ENCODE data around the gene BOK. TPM values are rescaled to one million over a fixed set of nuclear protein-coding genes. Genes with fewer than 3 reads are reported as not detected.

Gene BOK
- total and polyA plus RNA-seq, 9 of the 15 experiments (the other 6 are each of a cell fraction or from before 2014, with no cell fraction given), result 0.03 to 3.3 (median 2.0) TPM; not detected in 1

DNA sequence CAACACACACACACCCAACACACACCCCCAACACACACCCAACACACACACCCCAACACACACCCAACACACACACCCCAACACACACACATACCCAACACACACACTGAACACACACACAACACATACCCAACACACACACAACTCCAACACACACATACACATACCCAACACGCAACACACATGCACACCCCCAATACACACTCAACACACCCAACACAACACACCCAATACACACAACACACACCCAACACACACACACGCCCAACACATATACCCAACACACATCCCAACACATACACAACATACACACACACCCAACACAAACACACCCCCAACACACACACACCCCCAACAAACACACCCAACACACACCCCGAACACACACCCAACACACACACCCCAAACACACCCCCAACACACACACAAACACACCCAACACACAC is 42.0 kb upstream of the BOK start:
- no peaks in the 10 kb centered on the region; the same call in 1 of the 2 replicates for H3K9me3 ChIP-seq (replicated peaks; ENCODE audit: control insufficient read depth, insufficient read depth, low read depth, low read length)
- WGBS (ENCODE audit: insufficient coverage, low coverage, missing lambda C conversion rate), result no CpG with 5 or more reads among the region's 3 CpGs
- no peaks in the 10 kb centered on the region for H3K4me1 ChIP-seq (replicated peaks in 1 of 2; ENCODE audit: control insufficient read depth in 2 of 2, insufficient read depth in 2 of 2, low read length in 2 of 2)
- H3K9ac ChIP-seq (ENCODE audit: insufficient read depth in 1 of 2, low read depth in 2 of 2, low read length in 2 of 2), result no peak overlapping the region
- ChIA-PET POLR2A (no interaction called here), CTCF (ENCODE audit: low intra/inter-chr PET ratio) (no interaction called here)
- H3K79me2 ChIP-seq (ENCODE audit: control insufficient read depth, insufficient read depth, low read length), result no peaks in the 10 kb centered on the region
- H3K27ac ChIP-seq (ENCODE audit: extremely low read depth, low read depth, low read length), result no peak overlapping the region
- no peaks in the 10 kb centered on the region for H4K20me1 ChIP-seq (replicated peaks; ENCODE audit: control insufficient read depth, insufficient read depth, low read length)
- no peaks in the 10 kb centered on the region for H3K9me1 ChIP-seq (ENCODE audit: control insufficient read depth, insufficient read depth, low read length)
- ATAC-seq (no peak), FAIRE-seq (peak; percentile 64), DNase-seq (ENCODE audit: extremely low read depth in 1 of 4, low spot score in 3 of 4) (no peak)
- no peaks in the 10 kb centered on the region for H3K36me3 ChIP-seq (ENCODE audit: control insufficient read depth, insufficient read depth, low read length)
- no peaks in the 10 kb centered on the region for H3K27me3 ChIP-seq (ENCODE audit: control insufficient read depth in 2 of 2, insufficient read depth in 2 of 2, low read length in 2 of 2)
- intact Hi-C loops (cut with micrococcal nuclease) (no loop called here), in situ Hi-C loops (cut with MboI) (no loop called here)
- no peak overlapping the region for H2AFZ ChIP-seq (ENCODE audit: low read depth, low read length)
- BruUV-seq (replicated peaks), result no TSS peak
- no peak overlapping the region for H3K4me2 ChIP-seq (ENCODE audit: insufficient read depth, low read length)
- no peak overlapping the region for H3K4me3 ChIP-seq
- TF ChIP-seq CHCHD3 (CRISPR knock-in tag; IDR thresholded peaks at IDR 0.05) (no peak), RNF2 (IDR thresholded peaks at IDR 0.05) (no peak), NR4A1 (CRISPR knock-in tag; IDR thresholded peaks at IDR 0.05) (no peak), NR4A1 (tag; IDR thresholded peaks at IDR 0.05) (no peak), FIP1L1 (IDR thresholded peaks at IDR 0.05; ENCODE audit: low read depth, low read length, poor library complexity, severe bottlenecking) (no peak), BMI1 (IDR thresholded peaks at IDR 0.05; ENCODE audit: low read length) (no peak), XRCC4 (IDR thresholded peaks at IDR 0.05; ENCODE audit: extremely low read depth, insufficient read depth, insufficient read length) (no peak), ARHGAP35 (IDR thresholded peaks at IDR 0.05; ENCODE audit: partially characterized antibody) (no peak), LARP7 (IDR thresholded peaks at IDR 0.05) (no peak), ZFPM2 (CRISPR knock-in tag; IDR thresholded peaks at IDR 0.05) (no peak), PHF20 (IDR thresholded peaks at IDR 0.05; ENCODE audit: partially characterized antibody) (peak; percentile 82), SMARCB1 (IDR thresholded peaks at IDR 0.05; ENCODE audit: insufficient read length, low read depth) (no peak)
- TF ChIP-seq, protein P1, sequence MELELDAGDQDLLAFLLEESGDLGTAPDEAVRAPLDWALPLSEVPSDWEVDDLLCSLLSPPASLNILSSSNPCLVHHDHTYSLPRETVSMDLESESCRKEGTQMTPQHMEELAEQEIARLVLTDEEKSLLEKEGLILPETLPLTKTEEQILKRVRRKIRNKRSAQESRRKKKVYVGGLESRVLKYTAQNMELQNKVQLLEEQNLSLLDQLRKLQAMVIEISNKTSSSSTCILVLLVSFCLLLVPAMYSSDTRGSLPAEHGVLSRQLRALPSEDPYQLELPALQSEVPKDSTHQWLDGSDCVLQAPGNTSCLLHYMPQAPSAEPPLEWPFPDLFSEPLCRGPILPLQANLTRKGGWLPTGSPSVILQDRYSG (tag; conservative IDR thresholded peaks at IDR 0.05; ENCODE audit: low read depth), result no peak
- TF ChIP-seq, protein P2, sequence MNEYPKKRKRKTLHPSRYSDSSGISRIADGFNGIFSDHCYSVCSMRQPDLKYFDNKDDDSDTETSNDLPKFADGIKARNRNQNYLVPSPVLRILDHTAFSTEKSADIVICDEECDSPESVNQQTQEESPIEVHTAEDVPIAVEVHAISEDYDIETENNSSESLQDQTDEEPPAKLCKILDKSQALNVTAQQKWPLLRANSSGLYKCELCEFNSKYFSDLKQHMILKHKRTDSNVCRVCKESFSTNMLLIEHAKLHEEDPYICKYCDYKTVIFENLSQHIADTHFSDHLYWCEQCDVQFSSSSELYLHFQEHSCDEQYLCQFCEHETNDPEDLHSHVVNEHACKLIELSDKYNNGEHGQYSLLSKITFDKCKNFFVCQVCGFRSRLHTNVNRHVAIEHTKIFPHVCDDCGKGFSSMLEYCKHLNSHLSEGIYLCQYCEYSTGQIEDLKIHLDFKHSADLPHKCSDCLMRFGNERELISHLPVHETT (CRISPR knock-in tag; conservative IDR thresholded peaks at IDR 0.05 in 1 of 2, IDR thresholded peaks at IDR 0.05 in 1 of 2), result no peak
- TF ChIP-seq, protein P3, sequence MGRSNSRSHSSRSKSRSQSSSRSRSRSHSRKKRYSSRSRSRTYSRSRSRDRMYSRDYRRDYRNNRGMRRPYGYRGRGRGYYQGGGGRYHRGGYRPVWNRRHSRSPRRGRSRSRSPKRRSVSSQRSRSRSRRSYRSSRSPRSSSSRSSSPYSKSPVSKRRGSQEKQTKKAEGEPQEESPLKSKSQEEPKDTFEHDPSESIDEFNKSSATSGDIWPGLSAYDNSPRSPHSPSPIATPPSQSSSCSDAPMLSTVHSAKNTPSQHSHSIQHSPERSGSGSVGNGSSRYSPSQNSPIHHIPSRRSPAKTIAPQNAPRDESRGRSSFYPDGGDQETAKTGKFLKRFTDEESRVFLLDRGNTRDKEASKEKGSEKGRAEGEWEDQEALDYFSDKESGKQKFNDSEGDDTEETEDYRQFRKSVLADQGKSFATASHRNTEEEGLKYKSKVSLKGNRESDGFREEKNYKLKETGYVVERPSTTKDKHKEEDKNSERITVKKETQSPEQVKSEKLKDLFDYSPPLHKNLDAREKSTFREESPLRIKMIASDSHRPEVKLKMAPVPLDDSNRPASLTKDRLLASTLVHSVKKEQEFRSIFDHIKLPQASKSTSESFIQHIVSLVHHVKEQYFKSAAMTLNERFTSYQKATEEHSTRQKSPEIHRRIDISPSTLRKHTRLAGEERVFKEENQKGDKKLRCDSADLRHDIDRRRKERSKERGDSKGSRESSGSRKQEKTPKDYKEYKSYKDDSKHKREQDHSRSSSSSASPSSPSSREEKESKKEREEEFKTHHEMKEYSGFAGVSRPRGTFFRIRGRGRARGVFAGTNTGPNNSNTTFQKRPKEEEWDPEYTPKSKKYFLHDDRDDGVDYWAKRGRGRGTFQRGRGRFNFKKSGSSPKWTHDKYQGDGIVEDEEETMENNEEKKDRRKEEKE (IDR thresholded peaks at IDR 0.05; ENCODE audit: borderline replicate concordance in 1 of 2, control insufficient read depth in 1 of 2, low read depth in 2 of 2, low read length in 1 of 2), result no peak
- TF ChIP-seq, protein P4, sequence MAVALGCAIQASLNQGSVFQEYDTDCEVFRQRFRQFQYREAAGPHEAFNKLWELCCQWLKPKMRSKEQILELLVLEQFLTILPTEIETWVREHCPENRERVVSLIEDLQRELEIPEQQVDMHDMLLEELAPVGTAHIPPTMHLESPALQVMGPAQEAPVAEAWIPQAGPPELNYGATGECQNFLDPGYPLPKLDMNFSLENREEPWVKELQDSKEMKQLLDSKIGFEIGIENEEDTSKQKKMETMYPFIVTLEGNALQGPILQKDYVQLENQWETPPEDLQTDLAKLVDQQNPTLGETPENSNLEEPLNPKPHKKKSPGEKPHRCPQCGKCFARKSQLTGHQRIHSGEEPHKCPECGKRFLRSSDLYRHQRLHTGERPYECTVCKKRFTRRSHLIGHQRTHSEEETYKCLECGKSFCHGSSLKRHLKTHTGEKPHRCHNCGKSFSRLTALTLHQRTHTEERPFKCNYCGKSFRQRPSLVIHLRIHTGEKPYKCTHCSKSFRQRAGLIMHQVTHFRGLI (CRISPR knock-in tag; IDR thresholded peaks at IDR 0.05), result no peak

All from K562 (cell line).